HUES6 (cell line): Measurements from ENCODE around the gene DNAJA2.

Source experiments
- H3K27ac ChIP-seq: 2 replicates; pipeline ENCODE4 v1.7.0; 2013; ENCODE audit warnings: low read depth, mild to moderate bottlenecking, low read length, inconsistent platforms
- H3K27me3 ChIP-seq: 2 replicates; pipeline ENCODE4 v1.6.1; 2013; ENCODE audit warnings: low read length; ENCODE audit not compliant: control insufficient read depth, insufficient read depth
- H3K36me3 ChIP-seq: 2 replicates; pipeline ENCODE4 v1.6.1; 2013; ENCODE audit warnings: low read length; ENCODE audit not compliant: control insufficient read depth, insufficient read depth
- H3K4me1 ChIP-seq: 2 replicates; pipeline ENCODE4 v1.6.1; 2013; ENCODE audit warnings: low read length; ENCODE audit not compliant: control insufficient read depth, insufficient read depth
- H3K4me3 ChIP-seq: 2 replicates; pipeline ENCODE4 v1.5.1; 2013; ENCODE audit warnings: low read depth, low read length
- H3K9ac ChIP-seq: one replicate; pipeline ENCODE4 v1.6.1; 2013; ENCODE audit warnings: mild to moderate bottlenecking, low read length
- H3K9me3 ChIP-seq: 2 replicates; pipeline ENCODE4 v1.6.1; 2013; ENCODE audit warnings: low read depth, low read length; ENCODE audit not compliant: control insufficient read depth, insufficient read depth

The DNAJA2 gene

DNA sequence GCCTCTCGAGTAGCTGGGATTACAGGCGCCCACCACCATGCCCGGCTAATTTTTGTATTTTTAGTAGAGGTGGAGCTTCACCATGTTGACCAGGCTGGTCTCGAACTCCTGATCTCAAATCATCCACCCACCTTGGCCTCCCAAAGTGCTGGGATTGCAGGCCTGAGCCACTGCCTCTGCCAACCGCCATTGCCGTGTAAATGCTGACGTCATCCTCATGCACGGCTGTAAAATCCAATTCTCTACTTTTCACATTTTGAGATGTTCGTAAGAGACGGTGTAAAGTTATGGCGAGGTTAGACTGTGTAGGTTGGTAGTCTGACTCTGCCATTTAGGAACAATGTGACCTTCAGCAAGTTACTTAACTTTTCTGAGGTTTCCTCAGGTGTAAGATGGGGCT lies 1.7 kb upstream of the DNAJA2 start:
- Histone ChIP-seq H3K4me3 (no peak overlapping the region), H3K27ac (no peak overlapping the region), H3K9me3 (no peaks in the 10 kb centered on the region), H3K4me1 (peaks cover 28% of the 10 kb centered on the region), H3K27me3 (no peaks in the 10 kb centered on the region), H3K36me3 (peaks cover 14% of the 10 kb centered on the region), H3K9ac (no peak overlapping the region)

DNA sequence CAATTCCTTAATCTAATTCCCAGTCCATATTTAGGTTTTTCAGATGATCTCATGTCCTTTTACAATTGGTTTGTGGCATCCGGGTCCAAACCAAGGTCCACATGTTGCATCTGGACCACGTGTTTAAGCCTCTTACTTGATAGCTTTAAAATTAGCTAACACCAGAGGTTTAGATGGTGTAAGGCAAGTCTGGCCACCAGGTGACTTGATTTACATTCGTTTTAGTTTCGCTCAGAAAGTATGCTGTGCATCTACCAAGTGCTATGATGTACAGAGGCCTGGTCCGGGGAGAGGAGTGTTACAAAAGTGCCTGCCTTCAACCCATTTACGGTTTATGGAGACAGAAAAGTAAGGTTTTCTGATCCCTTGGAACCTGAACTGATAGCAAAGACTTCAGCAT lies 878 bp upstream of the DNAJA2 start:
- H3K9ac ChIP-seq: peak overlapping the region; percentile 92
- no peaks in the 10 kb centered on the region for H3K27me3 ChIP-seq
- H3K36me3 ChIP-seq: peaks cover 22% of the 10 kb centered on the region
- H3K4me3 ChIP-seq: peak overlapping the region; percentile 76
- peaks cover 28% of the 10 kb centered on the region for H3K4me1 ChIP-seq
- no peaks in the 10 kb centered on the region for H3K9me3 ChIP-seq
- peak overlapping the region; percentile 96; the same call in 1 of the 2 replicates for H3K27ac ChIP-seq

DNA sequence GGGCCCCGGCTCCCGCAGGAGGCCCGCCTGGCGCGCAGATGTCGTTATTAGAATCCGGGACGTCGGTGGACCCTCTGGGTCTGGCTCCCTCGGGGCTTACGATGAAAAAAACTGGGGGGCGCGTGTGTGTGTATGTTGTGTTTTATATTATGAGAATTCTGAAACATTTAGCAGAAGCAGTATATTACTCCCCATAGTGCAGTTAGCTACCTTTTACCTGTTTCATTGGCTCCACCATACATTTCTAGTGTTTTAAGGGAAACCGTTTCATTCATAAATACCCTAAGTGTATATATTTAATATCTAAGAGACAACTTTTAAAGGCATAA lies 486 bp upstream of the DNAJA2 start:
- H3K9me3 ChIP-seq: no peaks in the 10 kb centered on the region
- peak overlapping the region; percentile 96 for H3K27ac ChIP-seq
- H3K27me3 ChIP-seq: no peaks in the 10 kb centered on the region
- peaks cover 26% of the 10 kb centered on the region for H3K36me3 ChIP-seq
- H3K4me3 ChIP-seq: peak overlapping the region; percentile 76
- H3K4me1 ChIP-seq: peaks cover 28% of the 10 kb centered on the region
- peak overlapping the region; percentile 92 for H3K9ac ChIP-seq

GRCh38 chr16:46972429-46973206 lies 856 bp downstream of the DNAJA2 start:
- H3K27me3 ChIP-seq: no peaks in the 10 kb centered on the region
- no peaks in the 10 kb centered on the region for H3K9me3 ChIP-seq
- peak overlapping the region; percentile 93 for H3K9ac ChIP-seq
- peaks cover 28% of the 10 kb centered on the region for H3K4me1 ChIP-seq
- peak overlapping the region; percentile 91 for H3K27ac ChIP-seq
- H3K4me3 ChIP-seq: peak overlapping the region; percentile 76
- H3K36me3 ChIP-seq: peaks cover 39% of the 10 kb centered on the region

DNA sequence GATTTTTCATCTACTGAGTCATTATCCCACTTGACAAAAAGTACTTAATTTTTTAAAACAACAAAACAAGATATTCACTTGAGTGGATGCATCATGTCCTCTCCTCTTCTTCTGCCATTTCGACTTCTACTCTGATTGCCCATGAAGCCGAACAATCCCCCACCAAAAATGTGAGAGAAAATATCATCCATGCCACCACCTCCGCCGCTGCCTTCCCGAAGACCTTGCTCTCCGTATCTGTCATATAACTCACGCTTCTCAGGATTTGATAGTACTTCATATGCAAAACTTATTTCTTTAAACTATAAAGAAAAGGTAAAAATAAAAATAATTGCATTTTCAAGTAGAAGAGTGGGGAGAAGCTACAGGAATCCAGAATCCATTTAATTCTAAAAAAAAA lies 2.2 kb downstream of the DNAJA2 start:
- Histone ChIP-seq H3K4me3 (peak overlapping the region; percentile 31; the same call in 1 of the 2 replicates), H3K36me3 (peaks cover 53% of the 10 kb centered on the region), H3K9ac (no peak overlapping the region), H3K9me3 (no peaks in the 10 kb centered on the region), H3K27me3 (no peaks in the 10 kb centered on the region), H3K27ac (no peak overlapping the region), H3K4me1 (peaks cover 22% of the 10 kb centered on the region)

GRCh38 chr16:46970089-46970488 lies 3.4 kb downstream of the DNAJA2 start:
- no peak overlapping the region for H3K9ac ChIP-seq
- no peak overlapping the region for H3K27ac ChIP-seq
- peaks cover 64% of the 10 kb centered on the region for H3K36me3 ChIP-seq
- H3K27me3 ChIP-seq: no peaks in the 10 kb centered on the region
- H3K4me1 ChIP-seq: peaks cover 19% of the 10 kb centered on the region
- H3K4me3 ChIP-seq: no peak overlapping the region
- no peaks in the 10 kb centered on the region for H3K9me3 ChIP-seq

DNA sequence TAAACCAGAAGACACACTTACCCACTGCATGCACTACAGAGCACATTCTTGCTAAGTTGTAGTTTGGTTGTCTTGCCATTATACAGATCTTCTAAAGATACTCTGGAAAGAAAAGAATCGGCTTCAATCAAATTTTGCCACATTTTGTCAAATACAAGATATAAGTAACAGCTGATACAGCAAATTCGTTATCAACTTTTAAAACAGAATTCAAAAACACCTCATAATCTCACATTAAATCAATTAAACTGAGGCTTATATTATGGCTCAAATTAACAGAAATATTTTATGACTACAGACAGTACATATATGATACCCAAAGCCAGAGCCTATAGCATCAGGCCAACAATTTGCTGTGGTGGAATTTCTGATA lies 5.4 kb downstream of the DNAJA2 start:
- H3K4me1 ChIP-seq: peaks cover 8% of the 10 kb centered on the region

GRCh38 chr16:46962629-46963028 lies 10.8 kb downstream of the DNAJA2 start:
- no peaks in the 10 kb centered on the region for H3K27me3 ChIP-seq
- H3K4me1 ChIP-seq: peaks cover 11% of the 10 kb centered on the region
- no peak overlapping the region for H3K4me3 ChIP-seq
- no peaks in the 10 kb centered on the region for H3K9me3 ChIP-seq
- peak overlapping the region; percentile 81 for H3K27ac ChIP-seq
- peaks cover 96% of the 10 kb centered on the region for H3K36me3 ChIP-seq
- no peak overlapping the region for H3K9ac ChIP-seq

More for the DNA sequence above, 5.4 kb downstream of the DNAJA2 start:
- no peak overlapping the region for H3K4me3 ChIP-seq
- peaks cover 85% of the 10 kb centered on the region for H3K36me3 ChIP-seq
- no peaks in the 10 kb centered on the region for H3K9me3 ChIP-seq
- H3K27me3 ChIP-seq: no peaks in the 10 kb centered on the region
- H3K27ac ChIP-seq: no peak overlapping the region
- no peak overlapping the region for H3K9ac ChIP-seq

DNA sequence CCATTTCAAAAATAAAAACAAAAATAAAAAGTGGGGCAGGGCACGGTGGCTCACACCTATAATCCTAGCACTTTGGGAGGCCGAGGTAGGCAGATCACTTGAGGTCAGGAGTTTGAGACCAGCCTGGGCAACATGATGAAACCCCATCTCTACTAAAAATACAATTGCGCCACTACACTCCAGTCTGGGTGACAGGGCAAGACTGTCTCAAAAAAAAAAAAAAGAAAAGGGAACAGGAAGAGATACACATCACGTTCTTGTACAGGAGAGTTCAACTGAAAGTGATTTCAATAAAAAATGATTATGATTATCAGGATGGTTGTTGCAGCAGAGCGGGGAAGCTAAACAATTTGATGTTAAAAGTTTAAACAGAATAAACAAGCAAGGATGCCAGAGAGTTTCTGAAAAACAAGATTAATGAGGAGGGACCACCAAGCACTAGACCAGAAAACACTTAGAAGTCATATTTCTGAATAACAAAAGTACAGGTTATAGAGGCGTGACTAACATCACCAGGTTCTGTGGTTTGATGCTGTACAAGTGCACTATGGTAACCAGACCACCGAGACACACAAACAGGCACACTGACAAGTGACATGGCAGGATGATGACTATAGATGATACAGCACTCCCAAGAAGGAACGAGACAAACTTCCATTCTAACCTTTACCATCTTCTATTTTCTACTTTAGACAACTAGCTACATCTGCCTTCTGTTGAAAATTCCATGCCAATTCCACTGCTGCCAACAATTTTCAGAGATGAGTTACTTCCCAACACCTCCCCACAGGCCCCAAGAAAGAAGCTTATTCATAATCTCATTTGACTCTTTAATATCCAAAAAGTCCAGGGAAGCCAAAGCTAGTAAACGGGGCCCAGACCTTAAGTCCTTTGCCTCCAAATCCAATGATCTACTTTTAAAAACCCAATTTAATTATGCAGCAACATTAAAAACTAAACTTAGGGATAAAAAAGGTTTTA lies 11.8 kb downstream of the DNAJA2 start:
- H3K4me1 ChIP-seq: peaks cover 11% of the 10 kb centered on the region
- no peak overlapping the region for H3K4me3 ChIP-seq
- no peak overlapping the region for H3K9ac ChIP-seq
- H3K27ac ChIP-seq: peak overlapping the region; percentile 81; the same call in 1 of the 2 replicates
- no peaks in the 10 kb centered on the region for H3K27me3 ChIP-seq
- H3K9me3 ChIP-seq: no peaks in the 10 kb centered on the region
- peaks cover 96% of the 10 kb centered on the region for H3K36me3 ChIP-seq

- H3K4me1 ChIP-seq: peaks cover 4% of the 10 kb centered on the region
- no peaks in the 10 kb centered on the region for H3K9me3 ChIP-seq
- H3K9ac ChIP-seq: no peak overlapping the region
- H3K27me3 ChIP-seq: no peaks in the 10 kb centered on the region
- H3K36me3 ChIP-seq: peaks cover 50% of the 10 kb centered on the region
- H3K4me3 ChIP-seq: no peak overlapping the region
- no peak overlapping the region for H3K27ac ChIP-seq
Observed at GRCh38 chr16:46954562-46954961, 18.9 kb downstream of the DNAJA2 start.

DNA sequence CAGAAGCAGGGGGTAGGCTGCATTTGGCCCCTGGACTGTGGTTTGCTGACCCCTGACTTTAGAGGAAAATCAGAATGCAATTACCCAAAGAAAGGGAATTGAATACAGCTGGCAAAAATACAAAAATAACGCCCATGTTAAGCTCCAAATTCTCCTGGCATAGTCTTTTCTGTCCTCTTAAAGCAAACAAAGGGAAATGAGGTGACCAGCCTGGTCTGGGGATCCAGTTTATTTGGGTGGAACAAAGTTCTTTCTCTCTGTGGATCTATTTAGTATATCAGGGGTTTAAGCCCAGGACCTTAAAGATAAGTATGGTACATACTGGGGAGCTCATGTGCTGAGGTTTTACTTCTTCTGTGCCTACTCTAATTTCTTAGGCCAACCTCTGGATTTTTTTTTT lies 23.5 kb downstream of the DNAJA2 start:
- Histone ChIP-seq H3K27ac (no peak overlapping the region), H3K4me1 (no peaks in the 10 kb centered on the region), H3K9ac (no peak overlapping the region), H3K4me3 (no peak overlapping the region), H3K27me3 (no peaks in the 10 kb centered on the region), H3K36me3 (peaks cover 6% of the 10 kb centered on the region), H3K9me3 (no peaks in the 10 kb centered on the region)
